Measurements from ENCODE around the gene LETM1. TPM values are rescaled to one million over a fixed set of nuclear protein-coding genes. Genes with fewer than 3 reads are reported as not detected.

LETM1 gene
- polyA plus RNA-seq, 1 experiment = 17.1 TPM

DNA sequence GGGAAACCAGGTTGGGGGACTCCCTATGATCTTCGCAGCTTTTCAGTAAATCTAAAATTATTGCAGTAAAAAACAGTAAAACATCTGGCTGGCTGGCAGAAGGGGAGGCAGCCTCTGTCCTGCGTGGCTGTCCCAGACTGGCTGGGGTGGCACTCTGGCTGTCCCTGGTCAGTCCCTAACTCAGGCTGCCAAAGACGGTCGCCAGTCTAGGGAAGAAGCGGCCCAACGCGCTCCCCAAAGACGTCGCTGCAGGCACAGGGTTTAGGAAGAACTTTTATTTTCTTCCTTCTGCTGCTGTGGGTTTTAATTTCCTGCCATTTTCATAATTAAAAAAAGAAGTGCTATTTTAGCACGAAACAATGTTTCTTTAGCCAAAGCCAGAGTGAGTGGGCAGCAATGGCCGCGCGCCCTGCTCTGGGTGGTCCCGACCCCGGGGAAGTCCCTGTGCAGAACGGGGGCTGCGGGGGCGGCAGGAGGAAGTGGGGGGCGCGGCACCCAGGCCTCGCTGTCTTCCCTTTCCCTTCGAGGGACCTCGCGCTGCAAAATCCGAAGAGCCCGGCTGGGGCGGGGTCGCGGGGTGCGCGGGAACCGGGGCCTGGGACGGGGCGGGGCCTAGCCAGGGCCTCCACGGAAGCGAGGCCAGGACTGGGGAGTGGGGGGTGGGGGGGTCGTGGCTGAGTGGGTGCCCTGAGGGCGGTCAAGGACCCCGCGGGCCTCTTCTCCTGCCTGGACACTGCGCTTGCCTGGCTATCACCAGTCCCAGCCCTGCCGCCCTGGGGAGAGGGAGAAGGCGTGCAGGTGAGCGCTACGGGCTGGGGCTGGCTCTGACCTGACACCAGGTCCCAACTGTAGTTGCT lies 6.3 kb upstream of the LETM1 start:
- ChIA-PET POLR2A (no interaction called here), CTCF (interaction anchor here (1.0 to 1.2 kb wide), 2 partner anchors 37 to 44 kb away, joined by 3 to 11 read pairs; no protein-coding TSS in a partner anchor)
- no peak for DNase-seq (ENCODE audit: low read depth)
- H3K4me3 ChIP-seq (ENCODE audit: low read depth, low read length) = peak overlapping the region; percentile 27
- peaks cover 2% of the 10 kb centered on the region; the same call in 1 of the 2 replicates for H3K27me3 ChIP-seq (ENCODE audit: control insufficient read depth, insufficient read depth, low read length)
- H3K36me3 ChIP-seq (ENCODE audit: control insufficient read depth, insufficient read depth, low read length) = no peaks in the 10 kb centered on the region
- no peak for TF ChIP-seq CTCF (IDR thresholded peaks at IDR 0.05; ENCODE audit: insufficient read depth, low read depth, low read length)

DNA sequence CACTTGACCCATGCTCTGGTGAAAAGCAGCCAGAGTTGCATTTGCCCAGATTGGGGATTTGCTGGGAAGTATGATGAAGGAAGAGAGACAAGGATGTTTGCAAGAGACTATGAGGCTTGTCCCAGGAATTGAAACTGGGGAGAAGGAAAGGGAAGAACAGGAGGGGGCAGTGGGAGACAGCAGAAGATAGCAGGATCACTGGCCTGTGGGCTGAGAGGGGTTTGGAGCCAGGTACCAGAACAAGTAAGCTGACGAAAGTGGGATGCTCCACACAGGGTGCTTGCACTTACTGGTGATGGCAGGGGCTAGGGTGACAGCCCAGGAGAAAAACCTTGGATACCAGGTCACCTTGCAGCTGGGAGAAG lies 3.4 kb upstream of the LETM1 start:
- Histone ChIP-seq H3K4me3 (ENCODE audit: low read depth, low read length) (no peak overlapping the region), H3K36me3 (ENCODE audit: control insufficient read depth, insufficient read depth, low read length) (no peaks in the 10 kb centered on the region), H3K27me3 (ENCODE audit: control insufficient read depth, insufficient read depth, low read length) (no peaks in the 10 kb centered on the region)
- ChIA-PET CTCF (interaction anchor here (1.0 kb wide), 2 partner anchors 9 to 41 kb away, joined by 3 to 4 read pairs; no protein-coding TSS in a partner anchor), POLR2A (no interaction called here)
- DNase-seq (ENCODE audit: low read depth) = no peak
- no peak for TF ChIP-seq CTCF (IDR thresholded peaks at IDR 0.05; ENCODE audit: insufficient read depth, low read depth, low read length)

GRCh38 chr4:1857931-1858330 lies 2.0 kb upstream of the LETM1 start:
- CTCF ChIA-PET = interaction anchor here (0.6 to 1.0 kb wide), 3 partner anchors 15 to 53 kb away, joined by 3 to 5 read pairs (median 3); no protein-coding TSS in a partner anchor

GRCh38 chr4:1856943-1857699 lies 1.2 kb upstream of the LETM1 start:
- TF ChIP-seq CTCF (IDR thresholded peaks at IDR 0.05; ENCODE audit: insufficient read depth, low read depth, low read length) = no peak
- DNase-seq (ENCODE audit: low read depth) = no peak
- Histone ChIP-seq H3K4me3 (ENCODE audit: low read depth, low read length) (peak overlapping the region; percentile 92), H3K27me3 (ENCODE audit: control insufficient read depth, insufficient read depth, low read length) (no peaks in the 10 kb centered on the region), H3K36me3 (ENCODE audit: control insufficient read depth, insufficient read depth, low read length) (no peaks in the 10 kb centered on the region)
- ChIA-PET POLR2A (interaction anchor here (1.0 kb wide), 1 partner anchor 14 kb away, joined by 3 read pairs; no protein-coding TSS in a partner anchor), CTCF (interaction anchor here (0.5 to 4.8 kb wide), 3 partner anchors 13 to 109 kb away, joined by 3 to 30 read pairs (median 3); no protein-coding TSS in a partner anchor)

More at GRCh38 chr4:1857931-1858330, 2.0 kb upstream of the LETM1 start:
- H3K27me3 ChIP-seq (ENCODE audit: control insufficient read depth, insufficient read depth, low read length) = no peaks in the 10 kb centered on the region
- no peak for TF ChIP-seq CTCF (IDR thresholded peaks at IDR 0.05; ENCODE audit: insufficient read depth, low read depth, low read length)
- POLR2A ChIA-PET = no interaction called here
- DNase-seq (ENCODE audit: low read depth) = no peak
- no peaks in the 10 kb centered on the region for H3K36me3 ChIP-seq (ENCODE audit: control insufficient read depth, insufficient read depth, low read length)
- no peak overlapping the region for H3K4me3 ChIP-seq (ENCODE audit: low read depth, low read length)
